Measurements from ENCODE around the gene ACOT7.

DNA sequence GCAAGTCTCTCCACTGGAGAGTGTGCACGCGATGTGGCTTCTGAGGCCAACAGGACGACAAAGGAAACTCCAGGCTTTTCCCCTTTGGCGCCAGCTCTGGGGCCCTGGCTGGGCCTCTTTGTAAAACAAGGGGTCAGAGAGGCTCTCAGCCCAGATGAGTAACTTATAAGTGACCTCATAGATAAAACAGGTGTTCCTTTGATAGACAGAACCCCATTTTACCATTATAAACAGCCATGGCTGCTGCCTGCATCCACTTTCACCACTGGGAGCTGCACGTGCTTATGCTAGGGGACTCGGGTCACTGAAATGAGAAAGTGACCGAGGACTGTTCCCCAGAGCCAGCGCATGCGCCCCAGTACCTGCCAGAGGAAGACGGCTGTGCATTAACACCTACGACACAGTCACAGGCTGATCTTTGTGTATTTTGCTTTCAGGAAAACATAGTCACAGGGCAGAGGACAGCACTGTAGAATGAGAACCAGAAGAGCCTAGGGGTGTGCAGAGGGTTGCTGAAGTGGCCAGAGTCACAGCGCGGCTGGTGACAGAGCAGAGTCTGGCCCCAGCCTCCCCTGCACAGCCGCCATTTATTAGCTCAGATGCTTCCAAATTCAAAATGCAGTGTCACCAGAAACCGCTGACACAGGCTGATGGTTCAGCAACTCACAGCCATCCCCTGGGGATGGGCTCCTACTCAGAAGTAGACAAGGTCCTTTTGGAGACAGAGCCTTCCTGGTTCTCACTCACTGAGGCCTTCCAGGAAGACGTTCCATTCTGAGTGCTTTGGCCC is 175.0 kb downstream of the ACOT7 start:
- TF ChIP-seq, protein P1, sequence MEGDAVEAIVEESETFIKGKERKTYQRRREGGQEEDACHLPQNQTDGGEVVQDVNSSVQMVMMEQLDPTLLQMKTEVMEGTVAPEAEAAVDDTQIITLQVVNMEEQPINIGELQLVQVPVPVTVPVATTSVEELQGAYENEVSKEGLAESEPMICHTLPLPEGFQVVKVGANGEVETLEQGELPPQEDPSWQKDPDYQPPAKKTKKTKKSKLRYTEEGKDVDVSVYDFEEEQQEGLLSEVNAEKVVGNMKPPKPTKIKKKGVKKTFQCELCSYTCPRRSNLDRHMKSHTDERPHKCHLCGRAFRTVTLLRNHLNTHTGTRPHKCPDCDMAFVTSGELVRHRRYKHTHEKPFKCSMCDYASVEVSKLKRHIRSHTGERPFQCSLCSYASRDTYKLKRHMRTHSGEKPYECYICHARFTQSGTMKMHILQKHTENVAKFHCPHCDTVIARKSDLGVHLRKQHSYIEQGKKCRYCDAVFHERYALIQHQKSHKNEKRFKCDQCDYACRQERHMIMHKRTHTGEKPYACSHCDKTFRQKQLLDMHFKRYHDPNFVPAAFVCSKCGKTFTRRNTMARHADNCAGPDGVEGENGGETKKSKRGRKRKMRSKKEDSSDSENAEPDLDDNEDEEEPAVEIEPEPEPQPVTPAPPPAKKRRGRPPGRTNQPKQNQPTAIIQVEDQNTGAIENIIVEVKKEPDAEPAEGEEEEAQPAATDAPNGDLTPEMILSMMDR (IDR thresholded peaks at IDR 0.05), result no peak
- TF ChIP-seq POLR2A (IDR thresholded peaks at IDR 0.05), result no peak
- no peak for TF ChIP-seq POLR2AphosphoS5 (IDR thresholded peaks at IDR 0.05)

Data from transverse colon (tissue), 4 donors.